ENCODE data around the gene CFB. TPM values are rescaled to one million over a fixed set of nuclear protein-coding genes. Genes with fewer than 3 reads are reported as not detected.
"Not testable (repeated sequence)": the region's sequence is repeated elsewhere in the genome, so short reads cannot be mapped to it uniquely, and the experiment has no call there.

CFB gene
- total RNA-seq, 1 donor from 2014 or later: 0.62 TPM

DNA sequence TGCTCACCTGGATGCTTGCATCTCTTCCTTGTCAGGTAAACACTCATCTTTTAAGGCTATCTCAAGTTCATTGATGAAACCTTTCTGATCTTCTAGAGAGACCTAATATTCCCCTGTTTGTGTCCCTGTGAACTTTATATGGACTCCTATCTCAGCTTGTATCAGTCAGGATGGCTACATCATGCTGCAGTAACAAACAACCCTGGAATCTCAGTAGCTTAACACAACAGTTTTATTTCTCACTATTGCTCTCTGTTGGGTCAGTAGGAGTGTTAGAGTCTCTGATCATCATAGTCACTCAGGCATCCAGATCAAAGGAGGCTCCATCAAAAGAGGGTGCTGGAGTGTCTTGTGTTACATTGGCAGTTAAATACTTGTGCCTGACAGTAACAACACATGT lies 30.5 kb upstream of the CFB start:
- DNase-seq: no peak

DNA sequence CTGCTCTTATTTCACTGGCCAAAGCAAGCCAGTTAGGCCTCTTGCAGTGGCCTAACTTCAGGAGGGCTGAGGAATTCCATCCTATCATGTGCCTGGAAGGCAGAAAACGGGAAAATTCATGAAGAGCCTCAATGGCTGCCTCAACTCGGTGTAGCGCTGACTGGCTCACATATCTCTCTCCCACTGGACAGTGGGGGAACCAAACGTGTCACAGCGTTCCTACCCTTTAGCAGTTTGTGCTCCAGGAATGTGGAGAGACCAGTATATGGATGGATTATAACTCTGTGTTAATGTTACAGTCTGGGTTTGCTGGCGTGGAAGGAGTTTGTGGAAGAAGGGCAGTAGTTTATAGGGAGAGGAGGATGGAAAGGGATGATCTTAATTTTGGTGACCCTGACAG lies 30.1 kb upstream of the CFB start:
- no peak for DNase-seq

DNA sequence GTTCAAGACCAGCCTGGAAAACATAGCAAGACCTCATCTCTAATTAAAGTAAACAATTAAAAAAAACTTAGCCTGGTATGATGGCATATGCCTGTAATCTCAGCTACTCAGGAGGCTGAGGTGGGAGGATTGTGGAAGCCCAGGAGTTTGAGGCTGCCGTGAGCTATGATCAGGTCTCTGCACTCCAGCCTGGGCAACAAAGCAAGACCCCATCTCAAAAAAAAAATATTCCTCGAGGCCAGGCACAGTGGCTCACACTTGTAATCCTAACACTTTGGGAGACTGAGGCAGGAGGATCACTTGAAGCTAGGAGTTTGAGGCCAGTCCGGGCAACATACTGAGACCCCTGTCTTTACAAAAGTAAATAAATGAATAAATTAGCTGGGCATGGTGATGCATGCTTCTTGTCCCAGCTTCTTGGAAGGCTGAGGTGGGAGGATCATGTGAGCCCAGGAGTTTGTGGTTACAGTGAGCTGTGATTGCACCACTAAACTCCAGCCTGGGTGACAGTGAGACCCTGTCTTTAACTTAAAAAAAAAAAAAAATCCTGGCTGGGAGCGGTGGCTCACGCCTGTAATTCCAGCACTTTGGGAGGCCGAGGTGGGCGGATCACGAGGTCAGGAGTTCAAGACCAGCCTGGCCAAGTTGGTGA lies 27.7 kb upstream of the CFB start:
- no peak for DNase-seq

DNA sequence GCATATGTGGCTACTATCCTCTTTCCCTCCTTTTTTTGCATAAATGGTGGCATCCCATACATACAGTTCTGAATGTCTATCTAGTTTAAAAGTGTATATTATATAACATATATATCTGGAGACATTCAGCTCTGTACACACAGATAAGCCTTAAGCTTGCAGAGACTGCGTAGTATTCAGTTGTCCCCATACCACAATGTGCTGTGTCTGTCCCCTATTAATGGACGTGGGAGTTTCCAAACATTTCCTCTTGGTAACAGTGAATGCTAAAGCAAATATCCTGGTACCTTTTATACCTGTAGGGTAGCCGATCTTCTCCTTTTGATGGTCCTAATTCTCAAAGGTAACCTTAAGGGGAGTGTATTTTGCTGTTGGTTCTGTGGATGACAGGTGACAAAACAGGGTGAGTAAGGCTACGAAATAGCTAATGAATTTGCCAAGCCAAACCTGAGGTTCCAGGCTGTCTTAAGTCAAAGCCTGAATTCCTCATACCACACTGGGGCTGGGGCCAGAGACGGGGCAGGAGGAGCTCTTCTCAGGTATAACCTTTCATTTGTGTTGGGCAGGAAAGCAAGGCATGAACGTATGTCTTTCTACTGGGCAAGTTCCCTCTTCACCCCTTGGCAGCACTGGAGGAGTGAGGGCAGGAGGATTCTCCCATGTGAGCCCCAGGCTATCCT lies 26.1 kb upstream of the CFB start:
- no peak for DNase-seq

DNA sequence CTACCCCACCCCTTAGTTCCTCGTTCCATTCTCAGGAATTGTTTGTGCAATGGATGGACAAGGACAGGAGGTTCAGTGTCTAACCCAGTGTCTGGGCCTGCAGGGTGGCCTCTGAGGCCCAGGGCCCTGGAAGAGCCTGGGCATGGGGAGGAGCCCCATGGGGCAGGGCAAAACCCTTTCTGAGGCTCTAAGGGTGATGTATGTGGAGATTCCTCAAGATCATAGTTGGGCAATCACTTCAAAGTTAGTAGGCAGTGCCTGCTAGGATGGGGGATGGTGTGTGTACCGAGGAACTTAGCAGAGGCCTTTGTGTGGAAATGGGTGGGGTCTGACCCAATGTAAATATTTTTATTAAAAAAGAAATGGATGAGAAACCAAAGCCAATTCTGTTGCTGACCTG lies 25.1 kb upstream of the CFB start:
- no peak for DNase-seq

DNA sequence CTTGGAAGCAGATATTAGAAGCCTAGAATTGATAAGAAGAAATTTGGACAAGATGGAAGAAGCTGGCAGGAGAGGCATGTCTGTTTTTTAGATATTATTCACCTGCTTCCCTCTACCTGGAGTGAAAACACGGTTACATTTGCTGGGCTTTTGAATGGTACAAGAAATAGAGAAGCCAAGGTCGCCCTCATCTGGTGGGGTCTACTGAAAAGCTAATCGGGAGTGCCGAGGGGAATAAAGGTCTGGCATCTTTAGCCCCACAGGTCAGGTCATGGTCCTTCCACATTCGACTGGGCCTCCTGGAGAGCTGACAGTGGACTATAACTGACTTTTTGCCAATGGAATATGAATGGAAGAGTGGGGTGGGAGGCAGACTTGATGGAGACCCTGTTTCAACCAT lies 23.0 kb upstream of the CFB start:
- DNase-seq: no peak

DNA sequence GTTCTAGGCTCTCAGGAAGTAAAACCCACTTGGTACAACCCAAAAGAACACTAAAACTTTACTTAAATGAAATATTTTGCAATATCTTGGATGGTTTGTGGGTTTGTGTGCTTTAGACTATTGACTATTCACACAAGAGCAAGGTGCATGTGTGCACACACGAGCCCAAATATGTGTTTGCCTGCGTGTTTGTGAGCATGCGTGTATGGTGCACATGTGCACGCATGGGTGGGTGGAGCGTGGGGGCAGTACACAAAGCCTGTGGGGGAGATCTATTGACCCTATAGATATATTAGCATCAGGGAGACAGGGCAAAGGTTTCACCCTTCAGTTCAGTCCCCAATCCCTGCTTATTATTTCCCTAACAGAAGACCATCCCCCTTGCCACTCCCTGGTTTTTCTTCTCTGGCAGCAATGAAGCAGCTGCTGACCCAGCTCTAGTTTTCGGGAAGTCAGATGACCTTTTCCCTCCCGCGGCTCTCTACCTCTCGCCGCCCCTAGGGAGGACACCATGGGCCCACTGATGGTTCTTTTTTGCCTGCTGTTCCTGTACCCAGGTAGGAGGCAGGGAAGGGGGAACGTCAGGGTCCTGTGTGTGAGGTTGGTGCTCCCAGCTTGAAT lies 18.5 kb upstream of the CFB start, which contains the start of gene C2:
Gene C2 (plus strand): TSS at position 476 of the 621 bp plus-strand sequence. CDS start 36 bp downstream, at position 512.
- no peak for DNase-seq

DNA sequence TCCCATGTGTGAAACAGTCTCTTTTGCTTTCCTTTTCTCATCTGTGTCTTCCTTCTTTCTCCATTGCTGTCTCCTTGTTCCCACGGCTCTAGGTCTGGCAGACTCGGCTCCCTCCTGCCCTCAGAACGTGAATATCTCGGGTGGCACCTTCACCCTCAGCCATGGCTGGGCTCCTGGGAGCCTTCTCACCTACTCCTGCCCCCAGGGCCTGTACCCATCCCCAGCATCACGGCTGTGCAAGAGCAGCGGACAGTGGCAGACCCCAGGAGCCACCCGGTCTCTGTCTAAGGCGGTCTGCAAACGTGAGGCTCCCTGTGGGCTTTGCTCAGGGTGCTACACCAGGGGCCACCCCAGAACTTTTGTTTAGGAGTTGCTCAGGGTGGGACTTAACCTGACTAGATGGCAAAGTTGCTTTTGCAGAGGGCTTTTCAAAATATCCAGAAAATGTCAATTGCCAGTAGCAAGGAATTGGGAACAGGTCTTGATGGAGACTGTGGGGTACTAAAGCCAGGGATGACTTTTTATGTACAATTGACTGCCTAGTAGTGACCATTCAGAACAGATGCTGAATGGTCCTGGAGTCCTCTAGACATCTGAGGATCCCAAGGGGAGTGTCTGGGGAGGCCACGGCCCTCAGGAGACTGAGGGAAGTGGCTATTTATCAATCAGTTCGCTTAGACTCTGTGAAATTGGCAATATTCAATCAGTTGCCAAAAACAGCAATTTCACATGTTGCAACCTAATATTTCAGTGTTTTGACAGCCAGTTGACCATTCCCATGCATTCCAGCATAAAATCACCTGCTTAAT lies 17.8 kb upstream of the CFB start:
- no peak for DNase-seq

DNA sequence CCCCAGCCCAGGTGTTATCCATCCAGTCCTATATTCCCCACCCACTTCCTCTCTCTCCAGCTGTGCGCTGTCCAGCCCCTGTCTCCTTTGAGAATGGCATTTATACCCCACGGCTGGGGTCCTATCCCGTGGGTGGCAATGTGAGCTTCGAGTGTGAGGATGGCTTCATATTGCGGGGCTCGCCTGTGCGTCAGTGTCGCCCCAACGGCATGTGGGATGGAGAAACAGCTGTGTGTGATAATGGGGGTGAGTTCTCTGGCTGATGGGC lies 17.3 kb upstream of the CFB start:
- no peak for DNase-seq

DNA sequence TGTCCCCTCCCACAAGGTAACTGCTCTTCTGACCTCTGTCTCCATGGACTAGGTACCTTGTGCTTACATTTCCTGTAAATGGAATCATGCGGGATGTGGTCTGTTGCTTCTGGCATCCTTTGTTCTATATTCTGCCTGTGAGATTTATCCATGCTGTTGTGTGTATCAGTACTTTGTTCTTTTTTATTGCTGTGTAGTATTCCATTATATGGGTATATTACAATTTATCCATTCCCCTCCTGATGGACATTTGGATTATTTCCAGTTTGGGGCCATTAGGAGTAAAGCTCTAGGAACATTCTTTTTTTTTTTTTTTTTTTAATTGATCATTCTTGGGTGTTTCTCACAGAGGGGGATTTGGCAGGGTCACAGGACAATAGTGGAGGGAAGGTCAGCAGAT lies 14.9 kb upstream of the CFB start:
- DNase-seq: no peak

DNA sequence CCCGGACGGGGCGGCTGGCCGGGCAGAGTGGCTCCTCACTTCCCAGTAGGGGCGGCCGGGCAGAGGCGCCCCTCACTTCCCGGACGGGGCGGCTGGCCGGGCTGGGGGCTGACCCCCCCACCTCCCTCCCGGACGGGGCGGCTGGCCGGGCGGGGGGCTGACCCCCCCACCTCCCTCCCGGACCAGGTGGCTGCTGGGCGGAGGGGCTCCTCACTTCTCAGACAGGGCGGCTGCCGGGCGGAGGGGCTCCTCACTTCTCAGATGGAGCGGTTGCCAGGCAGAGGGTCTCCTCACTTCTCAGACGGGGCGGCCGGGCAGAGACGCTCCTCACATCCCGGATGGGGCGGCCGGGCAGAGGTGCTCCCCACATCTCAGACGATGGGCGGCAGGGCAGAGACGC lies 13.8 kb upstream of the CFB start:
- not testable (repeated sequence) for DNase-seq

DNA sequence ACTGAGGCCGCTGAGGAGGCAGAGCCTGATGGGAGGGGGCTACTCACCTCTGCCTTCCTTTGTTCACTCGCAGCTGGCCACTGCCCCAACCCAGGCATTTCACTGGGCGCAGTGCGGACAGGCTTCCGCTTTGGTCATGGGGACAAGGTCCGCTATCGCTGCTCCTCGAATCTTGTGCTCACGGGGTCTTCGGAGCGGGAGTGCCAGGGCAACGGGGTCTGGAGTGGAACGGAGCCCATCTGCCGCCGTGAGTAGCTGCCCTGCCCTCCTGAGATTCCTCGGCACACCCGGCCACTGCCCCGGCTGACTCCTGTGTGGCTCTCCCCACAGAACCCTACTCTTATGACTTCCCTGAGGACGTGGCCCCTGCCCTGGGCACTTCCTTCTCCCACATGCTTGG lies 12.4 kb upstream of the CFB start:
- no peak for DNase-seq

DNA sequence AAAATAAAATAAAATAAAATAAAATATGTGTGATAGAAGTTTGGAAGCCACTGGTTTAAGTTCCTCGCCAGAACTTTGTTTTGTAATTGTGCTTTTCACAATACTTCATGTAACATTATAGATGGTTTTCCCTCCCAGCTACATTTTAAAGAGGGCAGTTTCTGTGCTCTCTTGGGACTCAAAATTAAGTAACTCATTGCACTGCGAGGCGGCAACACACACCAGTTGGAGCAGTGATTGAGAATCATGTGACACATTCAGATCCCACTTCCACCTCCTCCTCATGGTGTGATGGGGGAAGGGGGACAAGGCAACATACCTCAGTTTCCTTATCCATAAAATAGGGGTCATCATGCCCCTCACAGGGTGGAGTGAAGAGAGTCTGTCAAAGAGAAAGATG lies 10.9 kb upstream of the CFB start:
- DNase-seq: no peak

DNA sequence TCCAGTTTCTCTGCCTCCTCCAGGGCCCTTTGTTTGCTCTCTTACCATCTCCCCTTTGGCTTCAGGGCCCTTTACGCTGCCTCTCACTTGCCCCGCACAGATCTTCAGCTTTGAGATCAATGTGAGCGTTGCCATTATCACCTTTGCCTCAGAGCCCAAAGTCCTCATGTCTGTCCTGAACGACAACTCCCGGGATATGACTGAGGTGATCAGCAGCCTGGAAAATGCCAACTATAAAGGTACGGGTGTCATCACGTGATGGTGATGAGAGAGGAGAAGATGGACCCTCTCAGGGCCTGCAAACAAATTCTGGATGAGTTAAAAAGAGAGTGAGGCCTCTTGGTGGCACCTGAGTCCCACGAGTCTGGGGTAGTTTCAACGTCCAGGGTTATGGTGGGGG lies 10.1 kb upstream of the CFB start:
- DNase-seq: no peak

DNA sequence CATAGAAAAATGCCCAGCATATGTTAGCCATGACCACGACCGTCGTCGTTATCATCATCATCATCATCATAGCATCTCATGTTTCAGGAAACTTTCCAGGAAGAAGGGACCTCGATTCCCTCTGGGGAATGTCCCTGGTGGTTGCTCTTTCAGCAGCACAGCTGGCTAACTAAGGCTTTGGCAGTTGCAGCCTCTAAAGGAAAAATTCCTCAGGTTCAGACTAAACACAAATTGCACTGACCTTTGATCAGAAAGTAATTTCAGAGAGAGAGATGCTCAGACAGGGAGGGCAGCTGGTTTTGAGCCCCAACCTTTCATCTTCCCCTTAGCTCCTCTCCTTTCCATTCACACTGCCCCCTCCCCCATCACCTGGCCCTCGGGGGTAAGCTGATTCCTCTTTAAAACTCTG lies 5.6 kb upstream of the CFB start:
- DNase-seq: no peak

DNA sequence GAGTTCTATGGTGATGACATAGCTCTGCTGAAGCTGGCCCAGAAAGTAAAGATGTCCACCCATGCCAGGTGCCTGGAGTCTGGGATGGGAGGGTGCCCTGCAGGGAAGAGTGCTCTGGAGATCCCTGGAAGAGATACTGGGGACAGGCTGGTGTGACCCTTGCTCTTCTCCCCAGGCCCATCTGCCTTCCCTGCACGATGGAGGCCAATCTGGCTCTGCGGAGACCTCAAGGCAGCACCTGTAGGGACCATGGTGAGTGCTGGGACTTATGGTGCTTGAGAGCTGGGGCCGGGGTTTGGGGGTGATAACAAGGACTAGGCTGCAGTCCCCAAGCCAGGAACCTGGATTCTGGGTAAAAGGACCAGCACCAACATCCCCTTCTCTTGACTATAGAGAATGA lies 2.2 kb upstream of the CFB start:
- DNase-seq: no peak

DNA sequence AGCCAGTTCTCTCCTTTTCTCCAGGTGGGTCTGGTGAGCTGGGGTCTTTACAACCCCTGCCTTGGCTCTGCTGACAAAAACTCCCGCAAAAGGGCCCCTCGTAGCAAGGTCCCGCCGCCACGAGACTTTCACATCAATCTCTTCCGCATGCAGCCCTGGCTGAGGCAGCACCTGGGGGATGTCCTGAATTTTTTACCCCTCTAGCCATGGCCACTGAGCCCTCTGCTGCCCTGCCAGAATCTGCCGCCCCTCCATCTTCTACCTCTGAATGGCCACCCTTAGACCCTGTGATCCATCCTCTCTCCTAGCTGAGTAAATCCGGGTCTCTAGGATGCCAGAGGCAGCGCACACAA lies 765 bp upstream of the CFB start:
- DNase-seq: no peak

DNA sequence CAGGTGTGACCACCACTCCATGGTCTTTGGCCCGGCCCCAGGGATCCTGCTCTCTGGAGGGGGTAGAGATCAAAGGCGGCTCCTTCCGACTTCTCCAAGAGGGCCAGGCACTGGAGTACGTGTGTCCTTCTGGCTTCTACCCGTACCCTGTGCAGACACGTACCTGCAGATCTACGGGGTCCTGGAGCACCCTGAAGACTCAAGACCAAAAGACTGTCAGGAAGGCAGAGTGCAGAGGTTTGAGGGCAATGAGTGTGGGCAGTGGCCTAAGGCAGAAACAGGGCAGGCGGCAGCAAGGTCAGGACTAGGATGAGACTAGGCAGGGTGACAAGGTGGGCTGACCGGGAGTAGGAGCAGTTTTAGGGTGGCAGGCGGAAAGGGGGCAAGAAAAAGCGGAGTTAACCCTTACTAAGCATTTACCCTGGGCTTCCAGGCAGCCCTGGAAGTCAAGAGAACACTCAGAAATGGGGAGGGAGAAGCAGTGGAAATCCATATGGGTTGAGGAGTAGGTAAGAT lies 533 bp downstream of the CFB start:
- no peak for DNase-seq

DNA sequence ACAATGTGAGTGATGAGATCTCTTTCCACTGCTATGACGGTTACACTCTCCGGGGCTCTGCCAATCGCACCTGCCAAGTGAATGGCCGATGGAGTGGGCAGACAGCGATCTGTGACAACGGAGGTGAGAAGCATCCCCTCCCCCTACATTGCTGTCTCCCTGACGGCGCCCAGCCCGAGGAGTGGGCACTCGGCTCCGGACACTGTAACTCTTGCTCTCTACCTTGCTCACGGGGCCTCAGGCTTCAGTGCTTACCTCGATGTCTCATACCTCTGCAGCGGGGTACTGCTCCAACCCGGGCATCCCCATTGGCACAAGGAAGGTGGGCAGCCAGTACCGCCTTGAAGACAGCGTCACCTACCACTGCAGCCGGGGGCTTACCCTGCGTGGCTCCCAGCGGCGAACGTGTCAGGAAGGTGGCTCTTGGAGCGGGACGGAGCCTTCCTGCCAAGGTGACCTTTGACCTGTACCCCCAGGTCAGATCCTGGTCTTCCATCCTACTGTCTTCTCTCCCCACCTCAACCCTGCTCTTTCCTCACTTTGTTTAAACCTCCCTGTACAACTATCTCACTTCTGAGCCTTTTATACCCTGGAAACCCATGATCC lies 1.3 kb downstream of the CFB start:
- DNase-seq: no peak

DNA sequence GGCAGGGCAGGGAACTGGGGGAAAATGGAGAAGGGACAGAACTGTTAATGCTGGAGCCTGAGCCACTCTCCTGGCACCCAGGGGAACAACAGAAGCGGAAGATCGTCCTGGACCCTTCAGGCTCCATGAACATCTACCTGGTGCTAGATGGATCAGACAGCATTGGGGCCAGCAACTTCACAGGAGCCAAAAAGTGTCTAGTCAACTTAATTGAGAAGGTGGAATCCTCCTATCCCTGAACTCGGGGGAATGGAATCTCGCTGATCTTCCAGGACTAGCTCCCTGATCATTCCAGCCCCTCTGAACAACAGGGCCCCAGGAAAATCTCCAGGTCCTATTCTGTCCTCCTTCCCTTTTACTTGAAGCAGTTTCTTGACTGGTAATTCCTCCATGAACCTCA lies 2.0 kb downstream of the CFB start:
- DNase-seq: no peak

DNA sequence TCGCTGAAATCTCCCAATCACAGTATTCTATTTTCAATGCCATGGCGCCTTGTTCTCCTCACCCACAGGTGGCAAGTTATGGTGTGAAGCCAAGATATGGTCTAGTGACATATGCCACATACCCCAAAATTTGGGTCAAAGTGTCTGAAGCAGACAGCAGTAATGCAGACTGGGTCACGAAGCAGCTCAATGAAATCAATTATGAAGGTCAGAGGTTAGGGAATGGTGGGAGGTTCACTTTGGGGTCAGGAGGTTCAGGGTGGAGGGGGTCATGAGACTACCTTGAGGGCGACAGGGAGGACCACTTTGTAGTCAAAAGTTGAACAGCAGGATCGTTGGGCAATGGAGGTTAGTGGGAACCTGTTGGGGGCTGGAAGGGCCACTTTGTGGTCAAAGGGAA lies 2.4 kb downstream of the CFB start:
- no peak for DNase-seq

DNA sequence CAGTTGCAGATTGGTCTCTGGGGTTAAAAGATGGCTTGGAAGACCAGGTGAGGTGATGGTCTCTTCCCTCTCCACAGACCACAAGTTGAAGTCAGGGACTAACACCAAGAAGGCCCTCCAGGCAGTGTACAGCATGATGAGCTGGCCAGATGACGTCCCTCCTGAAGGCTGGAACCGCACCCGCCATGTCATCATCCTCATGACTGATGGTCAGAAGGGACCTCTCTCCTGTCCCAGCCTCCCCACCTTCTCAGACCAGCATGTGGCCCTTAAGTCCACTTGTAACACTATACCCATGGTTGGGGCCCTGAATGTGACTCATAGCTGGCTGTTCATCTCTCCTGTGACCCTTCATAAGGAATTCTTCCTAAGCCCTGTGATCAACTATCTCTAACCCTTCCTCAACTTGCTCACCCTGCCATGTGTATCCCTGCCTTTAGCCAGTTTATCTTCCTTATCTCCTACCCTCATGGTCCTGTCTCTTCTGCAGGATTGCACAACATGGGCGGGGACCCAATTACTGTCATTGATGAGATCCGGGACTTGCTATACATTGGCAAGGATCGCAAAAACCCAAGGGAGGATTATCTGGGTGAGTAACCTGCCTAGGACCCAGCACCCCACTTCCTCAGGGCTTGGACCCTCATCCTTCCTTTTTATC lies 3.0 kb downstream of the CFB start:
- DNase-seq: no peak
